HG03095 (cell line): ENCODE results near the gene CLIC6.

ENCODE experiments used
- ATAC-seq: cut with Tn5 transposase; IDR thresholded peaks from one replicate; pipeline ENCODE4 v1.9.1; 2021; ENCODE audit warnings: moderate library complexity; ENCODE audit not compliant: unreplicated experiment

Gene CLIC6

DNA sequence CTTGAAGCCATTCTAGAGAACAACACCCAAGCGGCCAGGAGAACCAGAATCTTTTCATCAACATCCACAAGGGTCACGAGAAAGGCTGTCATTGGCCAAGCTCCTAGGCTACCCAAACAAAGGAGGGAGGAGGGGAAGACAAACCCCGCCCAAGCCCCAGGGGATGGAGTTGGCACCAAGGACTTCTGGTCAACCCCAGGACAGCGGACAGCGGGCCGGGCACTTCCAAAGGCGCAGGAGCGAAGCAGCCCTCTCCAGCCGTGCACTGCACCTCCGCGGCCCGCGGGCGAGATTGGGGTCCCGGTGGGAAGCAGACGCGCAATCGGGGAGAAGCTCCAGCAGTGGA is at the start of gene CLIC6:
TSS of gene CLIC6 (plus strand) at position 192 of the 346 bp plus-strand sequence. CDS start 395 bp downstream, outside the sequence.
- ATAC-seq = no peak

DNA sequence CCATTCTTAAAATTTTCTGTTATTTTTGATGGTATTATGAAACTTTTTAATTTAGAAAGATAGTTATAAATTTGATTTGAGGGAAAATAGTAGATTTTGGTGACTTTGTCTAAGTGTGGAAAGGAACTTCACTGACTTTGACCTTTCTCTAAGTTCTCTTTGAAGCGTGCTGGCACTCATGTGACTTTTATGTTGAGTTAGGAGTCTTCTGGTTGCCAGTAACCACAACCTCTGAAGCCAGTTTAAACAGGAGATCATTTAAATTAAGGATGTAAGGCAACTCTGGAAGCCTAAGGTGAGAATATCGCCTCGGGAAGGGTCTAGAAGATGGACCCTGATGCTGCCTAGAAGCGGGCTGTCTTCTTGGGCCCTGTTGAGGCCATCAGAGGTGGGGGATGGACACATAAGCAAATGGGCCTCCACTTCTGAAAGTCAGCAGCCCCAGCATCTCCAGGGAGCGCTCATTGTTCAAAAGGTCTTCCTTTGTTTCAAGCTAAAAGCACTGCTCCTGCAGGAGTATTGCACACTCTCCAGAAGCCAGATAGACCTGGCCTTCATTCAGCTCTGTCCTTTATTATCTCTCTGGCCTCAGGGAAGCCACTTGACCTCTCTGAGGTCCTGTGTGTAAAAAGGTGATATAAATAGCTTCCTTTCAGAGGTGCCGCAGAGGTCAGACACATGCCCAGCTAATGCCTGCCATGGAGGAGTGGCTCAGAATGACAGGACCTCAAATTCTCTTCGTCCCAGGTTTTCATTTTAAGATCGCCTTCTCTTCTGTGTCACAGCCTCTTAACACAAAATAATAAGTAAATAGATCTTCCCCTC is 48.7 kb upstream of the CLIC6 start:
- ATAC-seq = no peak

DNA sequence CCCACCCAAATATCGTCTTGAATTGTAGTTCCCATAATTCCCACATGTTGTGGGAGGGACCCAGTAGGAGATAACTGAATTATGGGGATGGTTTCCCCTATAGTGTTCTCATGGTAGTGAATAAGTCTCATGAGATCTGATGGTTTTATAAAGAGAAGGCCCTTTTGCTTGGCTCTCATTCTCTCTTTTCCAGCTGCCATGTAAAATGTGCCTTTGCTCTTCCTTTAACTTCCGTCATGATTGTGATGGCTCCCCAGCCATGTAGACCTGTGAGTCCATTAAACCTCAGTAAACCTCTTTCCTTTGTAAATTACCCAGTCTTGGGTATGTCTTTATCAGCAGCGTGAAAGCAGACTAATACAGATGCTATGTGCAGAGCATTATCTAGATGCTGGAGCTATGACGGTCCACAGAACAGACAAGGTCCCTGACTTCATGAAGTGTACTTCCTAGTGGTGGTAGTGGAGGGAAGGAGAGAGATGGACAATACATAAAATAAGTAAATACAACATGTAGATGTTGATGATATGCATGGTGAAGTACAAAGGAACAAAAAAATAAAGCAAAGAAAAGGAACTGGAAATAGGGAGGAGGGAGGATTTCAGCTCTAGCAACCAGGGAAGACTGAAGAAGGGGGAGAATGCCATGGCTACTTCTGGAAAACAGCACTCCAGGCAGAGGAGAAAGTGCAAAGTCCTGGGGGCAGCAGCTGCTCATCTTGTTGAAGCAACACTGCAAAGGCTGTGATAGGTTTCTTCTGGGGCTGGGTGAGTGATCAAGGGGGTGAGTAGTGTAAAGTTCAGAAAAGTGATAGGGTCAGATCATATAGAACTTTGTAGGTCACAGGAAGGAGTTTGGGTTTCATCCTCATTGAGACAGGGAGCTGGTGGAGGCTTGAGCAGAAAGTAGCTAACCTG is 47.1 kb upstream of the CLIC6 start:
- no peak for ATAC-seq

DNA sequence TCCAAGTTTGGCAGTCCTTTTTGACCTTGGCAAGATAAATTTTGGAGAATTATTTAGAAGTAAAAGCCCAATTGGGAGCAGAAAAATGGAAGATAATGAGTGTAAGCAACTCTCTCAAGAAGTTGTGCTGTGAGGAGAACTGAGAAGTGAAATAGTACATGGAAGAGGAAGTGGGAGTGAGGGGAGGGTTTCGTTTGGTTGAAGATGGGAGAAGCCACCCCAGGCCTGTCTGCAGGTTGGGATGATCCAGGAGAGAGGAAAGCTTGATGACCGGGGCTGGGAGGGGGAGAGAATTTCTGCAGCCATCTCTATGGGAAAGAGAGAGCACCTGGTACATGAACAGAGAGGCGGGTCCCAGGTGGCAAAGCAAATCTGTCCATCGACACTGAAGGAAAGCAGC is 45.3 kb upstream of the CLIC6 start:
- ATAC-seq = no peak

DNA sequence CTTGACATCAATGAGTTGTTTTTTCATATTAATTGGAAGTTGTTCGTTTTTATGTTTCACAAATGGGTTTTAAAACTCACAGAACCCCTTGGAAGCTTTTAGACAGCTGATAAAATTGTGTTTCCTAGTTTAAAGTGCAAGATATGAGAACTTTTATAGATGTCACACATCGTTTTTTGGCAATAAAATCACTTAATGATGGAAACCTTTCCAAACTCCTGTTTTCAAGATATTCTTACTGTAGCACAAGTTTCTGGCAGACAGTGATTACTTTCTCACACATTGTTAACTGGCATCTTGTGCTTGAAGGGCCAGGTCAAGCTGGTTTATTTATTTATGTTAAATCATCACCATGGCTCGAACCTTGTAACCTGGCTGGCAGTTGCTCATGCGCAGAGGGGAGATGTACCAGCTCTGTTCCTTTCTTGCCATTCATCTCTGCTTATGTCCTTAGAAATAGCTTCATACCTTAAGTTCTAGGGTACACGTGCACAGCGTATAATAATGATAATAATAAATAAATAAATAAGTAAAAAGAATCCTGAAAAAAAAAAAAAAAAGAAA is 43.7 kb upstream of the CLIC6 start:
- ATAC-seq = no peak

DNA sequence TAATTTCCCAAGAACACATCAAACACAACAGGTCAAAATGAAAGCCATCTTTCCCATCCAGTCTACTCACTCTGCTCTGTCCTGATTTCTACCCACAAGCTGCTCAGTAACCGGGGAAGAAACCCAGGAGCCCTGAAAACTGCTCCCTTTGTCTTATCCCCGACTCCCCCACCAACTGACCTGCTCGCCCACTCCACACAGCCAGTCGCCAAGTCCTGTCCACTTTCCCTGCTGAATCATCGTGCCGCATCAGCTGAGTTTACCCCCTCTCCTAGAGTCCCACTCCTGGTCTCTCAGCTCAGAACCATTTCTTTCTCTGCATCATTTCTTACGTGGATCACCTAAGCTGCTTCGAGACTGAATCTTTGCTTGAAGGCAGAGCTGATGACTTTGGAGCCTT is 42.7 kb upstream of the CLIC6 start:
- ATAC-seq = no peak

DNA sequence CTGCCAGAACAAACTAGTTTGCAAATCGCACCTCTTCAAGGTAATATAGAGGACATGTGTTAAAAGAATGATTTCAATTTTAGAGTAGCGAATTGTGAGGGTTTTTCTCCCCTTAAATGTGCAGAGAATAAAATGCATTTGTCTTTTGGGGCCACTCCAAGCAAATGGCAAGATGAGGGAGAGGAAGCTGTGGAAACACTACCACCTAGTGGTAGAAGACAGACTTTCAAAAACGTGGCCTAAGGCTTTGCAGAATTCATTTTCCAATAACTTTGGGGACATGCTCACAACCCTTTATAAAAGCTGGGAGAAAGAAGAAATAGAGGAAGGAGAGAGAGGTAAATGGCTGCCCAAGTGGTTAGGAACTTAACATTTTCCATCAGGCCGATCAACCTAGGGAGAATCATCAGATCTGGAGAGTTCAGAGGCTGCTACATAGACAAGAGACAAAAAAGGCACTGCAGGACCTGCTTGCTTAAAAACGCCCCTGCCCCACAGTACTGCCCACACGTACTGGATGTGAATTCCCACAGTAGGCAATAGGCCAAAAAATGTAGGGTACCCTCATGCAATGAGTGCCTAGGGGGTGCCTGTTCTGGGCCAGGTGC is 38.2 kb upstream of the CLIC6 start:
- ATAC-seq = no peak

DNA sequence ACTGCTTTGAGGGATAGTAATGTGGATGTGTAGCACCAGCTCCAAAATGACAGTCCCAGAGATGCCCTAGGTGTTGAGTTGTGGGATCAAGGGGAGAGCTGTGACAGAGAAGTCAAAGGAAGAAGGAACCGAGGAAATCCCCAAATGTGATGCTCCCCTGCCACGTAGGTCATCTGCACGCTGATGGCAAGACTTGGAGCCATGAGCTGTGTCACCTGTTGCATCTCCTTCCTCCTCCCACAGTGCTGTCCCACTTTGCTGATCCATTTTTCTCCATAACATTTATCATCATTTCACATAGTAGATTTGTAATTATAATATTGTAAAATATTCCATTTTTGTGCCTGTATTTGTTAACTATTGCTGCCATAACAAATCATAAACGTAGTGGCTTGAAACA is 36.3 kb upstream of the CLIC6 start:
- no peak for ATAC-seq

DNA sequence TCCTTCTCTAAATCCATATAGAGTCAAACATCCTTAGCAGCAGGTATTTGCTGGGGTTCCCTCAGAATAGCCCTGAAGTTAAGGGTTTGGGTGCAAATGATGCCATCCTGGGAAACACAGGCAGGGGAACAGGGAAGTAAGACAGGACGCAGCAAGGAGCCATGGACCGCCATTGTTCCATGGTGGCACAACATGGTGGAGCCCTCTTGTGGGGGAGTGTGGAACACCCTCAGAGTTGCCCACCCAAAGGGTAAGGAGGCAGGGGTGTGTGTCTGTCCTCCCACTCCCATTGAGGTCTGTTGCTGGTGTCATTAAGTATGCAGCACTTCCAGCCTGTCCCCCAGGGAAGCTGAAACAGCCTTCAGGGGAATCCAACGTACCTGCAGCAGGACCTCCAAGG is 33.5 kb upstream of the CLIC6 start:
- no peak for ATAC-seq

DNA sequence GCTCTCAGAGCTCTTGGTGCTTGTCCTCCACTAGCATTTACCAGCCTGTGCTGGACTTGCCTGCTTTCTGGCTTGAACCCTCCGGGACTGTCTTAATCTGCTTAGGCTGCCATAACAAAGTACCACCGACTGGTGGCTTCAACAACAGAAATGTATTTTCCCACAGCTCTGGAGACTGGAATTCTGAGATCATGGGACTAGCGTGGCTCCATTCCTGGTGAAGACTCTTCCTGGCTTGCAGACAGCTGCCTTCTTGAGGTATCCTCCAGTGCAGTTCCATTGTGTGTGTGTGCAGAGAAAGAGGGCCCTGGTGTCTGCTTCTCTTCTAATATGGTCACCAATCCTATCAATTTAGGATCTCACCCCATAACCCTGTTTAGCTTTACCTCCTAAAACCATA is 31.8 kb upstream of the CLIC6 start:
- no peak for ATAC-seq

DNA sequence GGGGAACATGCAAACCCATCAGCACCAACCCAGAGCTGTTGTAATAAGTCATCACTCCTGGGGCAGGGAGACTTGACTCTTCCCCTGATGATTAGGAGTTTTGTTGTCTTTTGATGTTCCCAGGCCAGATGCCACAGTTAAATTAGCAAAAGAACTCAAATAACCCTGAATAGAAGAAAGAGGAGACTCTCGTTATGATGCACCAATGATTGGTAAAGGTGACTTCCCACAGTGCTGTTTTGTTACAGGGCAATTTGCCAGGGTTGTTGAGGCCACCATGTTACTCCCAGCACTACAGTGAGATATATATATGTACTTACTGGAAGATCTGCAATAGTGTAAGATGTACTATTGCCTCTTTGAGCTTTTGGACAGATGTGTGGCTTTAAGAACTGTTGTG is 29.5 kb upstream of the CLIC6 start:
- ATAC-seq = no peak

DNA sequence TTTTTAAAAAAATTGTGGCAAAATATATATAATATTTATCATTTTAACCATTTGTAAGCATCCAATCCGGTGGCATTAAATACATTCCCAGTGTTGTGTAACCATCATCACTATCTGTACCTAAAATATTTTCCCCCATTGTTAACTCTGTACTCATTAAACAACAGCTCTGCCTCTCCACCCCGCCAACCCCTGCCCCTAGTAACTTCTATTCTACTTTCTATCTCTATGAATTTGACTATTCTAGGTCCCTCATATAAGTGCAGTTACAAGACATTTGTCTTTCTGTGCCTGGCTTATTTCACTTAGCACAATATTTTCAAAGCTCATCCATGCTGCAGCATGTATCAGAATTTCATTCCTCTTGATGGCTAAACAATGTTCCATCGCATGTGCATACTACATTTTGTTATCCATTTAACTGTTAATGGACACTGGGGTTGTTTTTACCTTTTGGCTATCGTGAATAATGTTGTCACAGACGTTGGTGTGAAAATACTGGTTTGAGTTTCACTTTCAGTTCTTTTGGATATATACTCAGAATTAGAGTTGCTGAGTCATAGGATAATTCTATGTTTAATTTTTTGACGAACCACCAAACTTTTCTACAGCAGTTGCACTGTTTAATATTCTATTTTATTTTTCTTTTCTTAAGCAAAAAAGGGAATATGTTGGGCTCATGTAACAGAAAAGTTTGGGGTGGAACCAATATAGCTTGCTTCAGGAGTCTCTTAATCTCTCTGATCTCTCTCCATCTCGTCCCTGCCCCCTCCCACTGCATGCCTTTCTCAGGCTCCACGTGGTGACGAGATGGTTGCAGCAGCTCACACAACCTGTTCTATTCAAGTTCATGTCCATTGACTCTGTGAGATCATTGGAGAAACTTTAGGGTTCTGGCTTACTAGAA is 28.7 kb upstream of the CLIC6 start:
- ATAC-seq = no peak

DNA sequence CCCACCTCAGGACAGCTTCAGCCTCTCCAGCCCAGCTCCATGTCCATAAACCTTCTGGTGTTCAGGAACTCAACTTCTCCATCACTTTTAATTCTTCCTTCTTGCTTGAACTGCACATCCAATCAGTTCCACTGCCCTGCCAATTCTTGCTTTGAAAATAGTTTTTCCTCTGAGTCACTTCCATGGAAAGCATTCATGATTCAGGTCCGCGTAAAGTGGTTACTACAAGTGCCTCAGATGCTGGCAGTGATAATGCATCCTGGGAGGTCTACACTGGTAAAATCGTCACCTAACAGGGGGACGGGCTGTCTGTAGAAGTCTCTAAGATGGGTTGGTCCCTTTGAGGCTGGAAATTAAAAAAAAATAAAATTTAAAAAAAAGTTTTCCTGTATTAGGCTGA is 27.9 kb upstream of the CLIC6 start:
- ATAC-seq = no peak

DNA sequence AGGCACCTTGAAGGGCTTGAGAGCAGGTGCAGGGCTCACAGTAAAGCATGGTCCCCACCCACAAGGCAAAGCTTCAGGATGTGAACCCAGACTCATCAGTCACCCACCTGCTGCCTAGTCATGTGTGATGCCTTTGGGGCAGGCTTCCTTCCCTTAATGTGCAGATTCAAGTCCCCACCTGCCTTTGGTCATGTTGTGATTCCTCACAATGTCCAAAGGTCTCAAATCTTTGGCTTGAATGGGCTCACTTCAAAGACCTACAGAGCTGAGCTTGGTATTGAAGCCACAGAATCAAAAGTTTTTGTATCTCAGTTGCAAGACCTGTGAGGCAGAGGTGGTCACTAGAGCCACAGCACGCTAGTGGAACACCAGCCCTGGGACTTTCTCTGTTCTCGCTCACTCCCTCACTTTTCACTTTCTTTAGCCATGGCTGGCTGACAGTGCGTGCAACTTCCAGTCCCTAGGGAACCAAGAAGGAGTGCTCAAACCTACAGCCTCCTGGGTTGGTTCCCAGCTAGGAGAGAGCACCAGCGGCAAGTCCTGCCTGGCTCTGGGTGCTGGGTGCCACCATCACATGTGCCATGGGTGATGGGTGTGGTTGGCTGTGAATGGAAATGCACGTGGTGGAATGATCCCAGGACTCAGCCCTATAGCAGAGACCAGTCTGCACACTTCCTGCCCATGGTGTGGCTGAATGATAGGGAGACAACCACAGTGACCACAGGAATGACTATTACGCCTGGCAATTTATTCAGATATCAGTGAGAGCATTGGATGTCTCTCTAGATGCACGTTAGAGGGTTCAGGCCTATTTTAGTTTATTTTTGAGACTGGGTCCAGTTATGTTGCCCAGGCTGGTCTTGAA is 26.4 kb upstream of the CLIC6 start:
- peak; percentile 51 for ATAC-seq

DNA sequence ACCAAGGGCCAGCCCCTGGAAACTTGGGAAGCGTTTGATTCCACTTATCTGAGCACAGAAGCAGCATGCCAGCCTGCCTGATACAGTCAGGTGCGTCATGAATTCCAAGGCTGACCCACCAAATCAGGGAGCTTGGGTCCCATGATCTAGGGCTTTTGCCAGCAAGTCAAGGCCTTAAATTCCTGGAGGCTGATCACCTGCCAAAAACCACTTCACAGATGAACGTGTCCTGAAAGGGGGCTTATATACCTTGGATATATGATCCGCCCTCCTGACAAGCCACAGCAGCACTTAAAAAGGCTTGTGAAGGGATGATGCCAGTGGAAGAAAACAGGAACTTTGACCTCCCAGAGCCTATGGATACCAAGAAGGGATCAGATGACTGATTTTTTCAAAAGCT is 24.0 kb upstream of the CLIC6 start:
- ATAC-seq = no peak

DNA sequence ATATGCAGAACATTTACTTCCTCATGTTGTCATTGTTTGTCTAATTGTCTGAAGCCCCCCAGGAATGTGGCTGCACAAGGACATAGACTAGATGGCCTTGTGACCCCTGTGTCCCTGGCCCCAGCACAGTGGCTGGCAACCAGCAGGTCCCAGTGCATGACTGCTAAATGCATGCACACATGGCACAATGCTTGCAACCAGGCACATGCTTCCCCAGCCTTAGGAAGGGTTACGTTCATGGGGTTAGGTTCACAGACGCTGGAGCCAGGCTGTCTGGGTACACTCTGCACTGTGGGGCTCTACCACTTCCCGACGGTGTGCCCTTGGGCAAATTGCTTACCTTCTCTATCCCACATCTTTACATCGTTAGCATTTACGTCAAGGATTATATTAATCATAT is 21.2 kb upstream of the CLIC6 start:
- no peak for ATAC-seq

DNA sequence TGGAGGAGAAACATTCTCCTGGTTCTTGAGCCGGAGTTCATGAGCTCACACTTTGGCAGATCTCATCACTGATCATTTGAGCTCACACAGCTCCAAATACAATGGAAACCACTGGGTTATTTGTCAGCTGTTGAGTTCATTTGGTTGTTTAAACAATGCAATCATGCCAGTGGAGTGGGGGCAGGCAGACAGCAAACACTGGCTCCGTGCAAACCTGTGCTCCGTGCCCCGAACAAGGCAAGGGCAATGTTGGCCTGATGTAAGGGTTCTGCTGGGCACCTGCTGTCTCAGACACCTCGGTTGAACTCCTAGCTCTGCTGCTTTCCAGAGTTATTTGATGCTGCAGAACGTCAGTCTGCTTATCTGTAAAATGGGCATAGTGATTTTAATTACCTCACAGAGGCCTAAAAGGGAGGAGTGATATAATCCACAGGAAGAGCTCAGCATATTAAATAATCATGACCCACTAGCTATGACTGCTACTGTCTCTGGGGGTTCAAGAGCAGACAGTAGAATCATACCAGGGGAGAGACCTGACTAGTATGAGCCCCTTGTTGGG is 20.0 kb upstream of the CLIC6 start:
- no peak for ATAC-seq

DNA sequence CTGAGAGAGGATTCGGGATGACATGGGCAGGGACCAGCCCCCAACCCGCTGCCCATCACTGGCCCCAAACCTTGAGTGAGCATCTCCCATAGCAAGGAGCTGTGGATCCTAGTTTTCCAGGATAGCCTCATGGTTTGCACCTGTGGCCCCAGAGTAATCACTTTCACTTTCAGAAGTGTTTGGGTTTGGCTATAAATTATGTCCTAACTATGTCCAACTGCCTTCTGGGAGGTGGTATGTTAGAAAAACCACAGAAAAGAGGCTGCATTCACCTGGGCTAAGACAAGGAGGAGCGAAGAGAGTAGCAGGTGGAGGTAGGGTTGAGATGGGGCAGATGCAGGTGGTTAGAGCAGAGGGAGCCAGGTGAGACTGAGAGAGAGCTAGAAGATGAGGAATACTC is 19.4 kb upstream of the CLIC6 start:
- no peak for ATAC-seq

DNA sequence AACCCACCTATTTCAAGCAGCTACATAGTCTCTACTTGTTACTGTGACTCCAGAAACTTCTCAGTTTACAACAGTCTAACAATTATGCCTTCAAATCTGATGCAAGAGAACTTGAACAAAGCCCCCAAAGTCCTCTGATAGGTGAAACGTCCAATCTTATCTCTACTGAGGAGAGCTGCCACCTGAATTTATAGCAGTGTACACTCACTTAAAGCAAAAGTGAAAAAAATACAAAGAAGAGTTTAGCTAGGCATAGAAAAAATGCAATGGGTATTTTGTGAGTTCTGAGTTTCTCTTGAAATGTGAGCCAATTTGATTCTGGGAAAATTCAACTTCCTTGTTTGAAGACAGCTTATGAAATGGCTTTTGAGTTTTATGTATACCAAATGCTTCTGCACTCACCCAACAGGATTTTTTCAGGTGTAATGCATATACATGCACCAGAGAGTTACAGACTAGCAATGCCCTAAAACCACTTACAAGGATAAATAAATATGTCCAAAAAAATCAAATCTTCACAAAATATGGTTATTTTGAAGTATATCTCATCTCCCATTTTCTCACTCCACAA is 17.8 kb upstream of the CLIC6 start:
- ATAC-seq = no peak
